ENCODE results near the gene YTHDF1.

Gene YTHDF1

DNA sequence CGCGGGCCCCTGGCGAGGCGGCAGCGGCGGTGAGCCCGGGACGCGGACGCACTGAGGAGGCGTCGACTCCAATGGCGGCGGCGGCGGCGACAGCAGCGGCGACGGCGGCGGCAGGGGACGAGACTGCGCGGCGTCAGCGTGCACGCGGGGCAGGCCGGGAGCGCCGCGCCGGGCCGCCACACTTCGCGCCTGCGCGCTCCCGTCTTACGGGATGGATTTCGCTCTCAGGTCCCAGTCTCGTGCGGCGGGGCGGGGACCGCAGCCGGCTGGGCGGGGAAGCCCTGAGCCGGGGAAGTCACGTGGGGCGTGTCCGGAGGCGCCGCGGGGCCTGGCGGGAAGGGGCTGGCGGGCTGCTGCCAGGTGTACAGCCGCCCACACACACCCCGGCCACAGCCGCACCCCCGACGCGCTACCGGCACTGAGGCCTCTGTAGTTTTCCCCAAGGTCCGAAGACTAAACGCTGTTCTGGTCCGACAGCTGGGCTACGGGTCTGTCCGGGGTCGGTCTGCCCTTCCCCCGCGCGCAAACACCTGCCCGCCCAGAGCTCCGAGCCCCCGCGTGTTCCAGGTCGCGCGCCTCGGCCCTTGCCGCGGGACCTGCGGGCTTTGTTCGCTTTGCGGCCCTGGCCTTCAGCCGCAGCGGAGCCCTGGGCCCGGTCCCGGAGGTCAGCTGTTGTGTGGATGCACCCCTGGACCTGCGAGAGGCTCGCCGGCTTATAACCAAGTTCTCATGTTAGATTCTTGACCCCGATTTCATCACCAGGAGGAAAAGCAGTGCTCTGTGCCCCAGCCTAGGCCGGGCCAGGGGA is at the start of gene YTHDF1 (continued):
- TF ChIP-seq ZNF366 (tag by site-specific recombination; conservative IDR thresholded peaks at IDR 0.05) (no peak), MEIS1 (CRISPR knock-in tag; IDR thresholded peaks at IDR 0.05; ENCODE audit: borderline replicate concordance) (no peak), ZNF2 (tag by site-specific recombination; IDR thresholded peaks at IDR 0.05) (no peak), ZNF121 (tag by site-specific recombination; IDR thresholded peaks at IDR 0.05) (no peak), IKZF3 (tag by site-specific recombination; IDR thresholded peaks at IDR 0.05) (no peak), ZNF624 (tag by site-specific recombination; IDR thresholded peaks at IDR 0.05) (no peak), ZNF23 (tag by site-specific recombination; IDR thresholded peaks at IDR 0.05; ENCODE audit: borderline replicate concordance) (no peak), ZNF24 (tag by site-specific recombination; IDR thresholded peaks at IDR 0.05) (peak; percentile 60; the same call in 1 of the 2 replicates), ZNF157 (tag by site-specific recombination; IDR thresholded peaks at IDR 0.05) (no peak), ZNF792 (tag by site-specific recombination; IDR thresholded peaks at IDR 0.05) (no peak), ZNF843 (tag by site-specific recombination; IDR thresholded peaks at IDR 0.05) (peak; percentile 68; the same call in 1 of the 2 replicates), GLIS2 (tag by site-specific recombination; IDR thresholded peaks at IDR 0.05) (peak; percentile 36; the same call in 1 of the 2 replicates), ZXDB (tag by site-specific recombination; IDR thresholded peaks at IDR 0.05) (peak; percentile 83), ZNF596 (tag by site-specific recombination; IDR thresholded peaks at IDR 0.05) (0 out of 2 replicates have a peak, but pooled peaks have one; percentile 20), ZNF169 (tag by site-specific recombination; IDR thresholded peaks at IDR 0.05) (no peak), ZNF248 (tag by site-specific recombination; IDR thresholded peaks at IDR 0.05) (no peak), EGR2 (tag by site-specific recombination; IDR thresholded peaks at IDR 0.05; ENCODE audit: low read depth) (peak; percentile 80), ZNF292 (tag by site-specific recombination; IDR thresholded peaks at IDR 0.05; ENCODE audit: borderline replicate concordance, low read depth) (no peak), ZNF658 (tag by site-specific recombination; IDR thresholded peaks at IDR 0.05) (no peak), ZNF791 (tag by site-specific recombination; IDR thresholded peaks at IDR 0.05) (no peak), ZNF530 (tag by site-specific recombination; IDR thresholded peaks at IDR 0.05; ENCODE audit: low read depth) (no peak), ZNF571 (tag by site-specific recombination; IDR thresholded peaks at IDR 0.05) (no peak)
- TF ChIP-seq, protein P1, sequence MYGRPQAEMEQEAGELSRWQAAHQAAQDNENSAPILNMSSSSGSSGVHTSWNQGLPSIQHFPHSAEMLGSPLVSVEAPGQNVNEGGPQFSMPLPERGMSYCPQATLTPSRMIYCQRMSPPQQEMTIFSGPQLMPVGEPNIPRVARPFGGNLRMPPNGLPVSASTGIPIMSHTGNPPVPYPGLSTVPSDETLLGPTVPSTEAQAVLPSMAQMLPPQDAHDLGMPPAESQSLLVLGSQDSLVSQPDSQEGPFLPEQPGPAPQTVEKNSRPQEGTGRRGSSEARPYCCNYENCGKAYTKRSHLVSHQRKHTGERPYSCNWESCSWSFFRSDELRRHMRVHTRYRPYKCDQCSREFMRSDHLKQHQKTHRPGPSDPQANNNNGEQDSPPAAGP (tag by site-specific recombination; IDR thresholded peaks at IDR 0.05) = peak; percentile 68
- TF ChIP-seq, protein P2, sequence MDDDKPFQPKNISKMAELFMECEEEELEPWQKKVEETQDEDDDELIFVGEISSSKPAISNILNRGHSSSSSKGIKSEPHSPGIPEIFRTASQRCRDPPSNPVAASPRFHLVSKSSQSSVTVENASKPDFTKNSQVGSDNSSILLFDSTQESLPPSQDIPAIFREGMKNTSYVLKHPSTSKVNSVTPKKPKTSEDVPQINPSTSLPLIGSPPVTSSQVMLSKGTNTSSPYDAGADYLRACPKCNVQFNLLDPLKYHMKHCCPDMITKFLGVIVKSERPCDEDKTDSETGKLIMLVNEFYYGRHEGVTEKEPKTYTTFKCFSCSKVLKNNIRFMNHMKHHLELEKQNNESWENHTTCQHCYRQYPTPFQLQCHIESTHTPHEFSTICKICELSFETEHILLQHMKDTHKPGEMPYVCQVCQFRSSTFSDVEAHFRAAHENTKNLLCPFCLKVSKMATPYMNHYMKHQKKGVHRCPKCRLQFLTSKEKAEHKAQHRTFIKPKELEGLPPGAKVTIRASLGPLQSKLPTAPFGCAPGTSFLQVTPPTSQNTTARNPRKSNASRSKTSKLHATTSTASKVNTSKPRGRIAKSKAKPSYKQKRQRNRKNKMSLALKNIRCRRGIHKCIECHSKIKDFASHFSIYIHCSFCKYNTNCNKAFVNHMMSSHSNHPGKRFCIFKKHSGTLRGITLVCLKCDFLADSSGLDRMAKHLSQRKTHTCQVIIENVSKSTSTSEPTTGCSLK (tag by site-specific recombination; IDR thresholded peaks at IDR 0.05) = no peak
- TF ChIP-seq, protein P3, sequence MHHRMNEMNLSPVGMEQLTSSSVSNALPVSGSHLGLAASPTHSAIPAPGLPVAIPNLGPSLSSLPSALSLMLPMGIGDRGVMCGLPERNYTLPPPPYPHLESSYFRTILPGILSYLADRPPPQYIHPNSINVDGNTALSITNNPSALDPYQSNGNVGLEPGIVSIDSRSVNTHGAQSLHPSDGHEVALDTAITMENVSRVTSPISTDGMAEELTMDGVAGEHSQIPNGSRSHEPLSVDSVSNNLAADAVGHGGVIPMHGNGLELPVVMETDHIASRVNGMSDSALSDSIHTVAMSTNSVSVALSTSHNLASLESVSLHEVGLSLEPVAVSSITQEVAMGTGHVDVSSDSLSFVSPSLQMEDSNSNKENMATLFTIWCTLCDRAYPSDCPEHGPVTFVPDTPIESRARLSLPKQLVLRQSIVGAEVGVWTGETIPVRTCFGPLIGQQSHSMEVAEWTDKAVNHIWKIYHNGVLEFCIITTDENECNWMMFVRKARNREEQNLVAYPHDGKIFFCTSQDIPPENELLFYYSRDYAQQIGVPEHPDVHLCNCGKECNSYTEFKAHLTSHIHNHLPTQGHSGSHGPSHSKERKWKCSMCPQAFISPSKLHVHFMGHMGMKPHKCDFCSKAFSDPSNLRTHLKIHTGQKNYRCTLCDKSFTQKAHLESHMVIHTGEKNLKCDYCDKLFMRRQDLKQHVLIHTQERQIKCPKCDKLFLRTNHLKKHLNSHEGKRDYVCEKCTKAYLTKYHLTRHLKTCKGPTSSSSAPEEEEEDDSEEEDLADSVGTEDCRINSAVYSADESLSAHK (tag by site-specific recombination; IDR thresholded peaks at IDR 0.05) = 0 out of 2 replicates have a peak, but pooled peaks have one; percentile 10
- TF ChIP-seq, protein P4, sequence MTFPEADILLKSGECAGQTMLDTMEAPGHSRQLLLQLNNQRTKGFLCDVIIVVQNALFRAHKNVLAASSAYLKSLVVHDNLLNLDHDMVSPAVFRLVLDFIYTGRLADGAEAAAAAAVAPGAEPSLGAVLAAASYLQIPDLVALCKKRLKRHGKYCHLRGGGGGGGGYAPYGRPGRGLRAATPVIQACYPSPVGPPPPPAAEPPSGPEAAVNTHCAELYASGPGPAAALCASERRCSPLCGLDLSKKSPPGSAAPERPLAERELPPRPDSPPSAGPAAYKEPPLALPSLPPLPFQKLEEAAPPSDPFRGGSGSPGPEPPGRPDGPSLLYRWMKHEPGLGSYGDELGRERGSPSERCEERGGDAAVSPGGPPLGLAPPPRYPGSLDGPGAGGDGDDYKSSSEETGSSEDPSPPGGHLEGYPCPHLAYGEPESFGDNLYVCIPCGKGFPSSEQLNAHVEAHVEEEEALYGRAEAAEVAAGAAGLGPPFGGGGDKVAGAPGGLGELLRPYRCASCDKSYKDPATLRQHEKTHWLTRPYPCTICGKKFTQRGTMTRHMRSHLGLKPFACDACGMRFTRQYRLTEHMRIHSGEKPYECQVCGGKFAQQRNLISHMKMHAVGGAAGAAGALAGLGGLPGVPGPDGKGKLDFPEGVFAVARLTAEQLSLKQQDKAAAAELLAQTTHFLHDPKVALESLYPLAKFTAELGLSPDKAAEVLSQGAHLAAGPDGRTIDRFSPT (tag by site-specific recombination; IDR thresholded peaks at IDR 0.05) = peak; percentile 70
- TF ChIP-seq, protein P5, sequence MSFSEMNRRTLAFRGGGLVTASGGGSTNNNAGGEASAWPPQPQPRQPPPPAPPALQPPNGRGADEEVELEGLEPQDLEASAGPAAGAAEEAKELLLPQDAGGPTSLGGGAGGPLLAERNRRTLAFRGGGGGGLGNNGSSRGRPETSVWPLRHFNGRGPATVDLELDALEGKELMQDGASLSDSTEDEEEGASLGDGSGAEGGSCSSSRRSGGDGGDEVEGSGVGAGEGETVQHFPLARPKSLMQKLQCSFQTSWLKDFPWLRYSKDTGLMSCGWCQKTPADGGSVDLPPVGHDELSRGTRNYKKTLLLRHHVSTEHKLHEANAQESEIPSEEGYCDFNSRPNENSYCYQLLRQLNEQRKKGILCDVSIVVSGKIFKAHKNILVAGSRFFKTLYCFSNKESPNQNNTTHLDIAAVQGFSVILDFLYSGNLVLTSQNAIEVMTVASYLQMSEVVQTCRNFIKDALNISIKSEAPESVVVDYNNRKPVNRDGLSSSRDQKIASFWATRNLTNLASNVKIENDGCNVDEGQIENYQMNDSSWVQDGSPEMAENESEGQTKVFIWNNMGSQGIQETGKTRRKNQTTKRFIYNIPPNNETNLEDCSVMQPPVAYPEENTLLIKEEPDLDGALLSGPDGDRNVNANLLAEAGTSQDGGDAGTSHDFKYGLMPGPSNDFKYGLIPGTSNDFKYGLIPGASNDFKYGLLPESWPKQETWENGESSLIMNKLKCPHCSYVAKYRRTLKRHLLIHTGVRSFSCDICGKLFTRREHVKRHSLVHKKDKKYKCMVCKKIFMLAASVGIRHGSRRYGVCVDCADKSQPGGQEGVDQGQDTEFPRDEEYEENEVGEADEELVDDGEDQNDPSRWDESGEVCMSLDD (tag by site-specific recombination; IDR thresholded peaks at IDR 0.05) = peak; percentile 93
- TF ChIP-seq, protein P6, sequence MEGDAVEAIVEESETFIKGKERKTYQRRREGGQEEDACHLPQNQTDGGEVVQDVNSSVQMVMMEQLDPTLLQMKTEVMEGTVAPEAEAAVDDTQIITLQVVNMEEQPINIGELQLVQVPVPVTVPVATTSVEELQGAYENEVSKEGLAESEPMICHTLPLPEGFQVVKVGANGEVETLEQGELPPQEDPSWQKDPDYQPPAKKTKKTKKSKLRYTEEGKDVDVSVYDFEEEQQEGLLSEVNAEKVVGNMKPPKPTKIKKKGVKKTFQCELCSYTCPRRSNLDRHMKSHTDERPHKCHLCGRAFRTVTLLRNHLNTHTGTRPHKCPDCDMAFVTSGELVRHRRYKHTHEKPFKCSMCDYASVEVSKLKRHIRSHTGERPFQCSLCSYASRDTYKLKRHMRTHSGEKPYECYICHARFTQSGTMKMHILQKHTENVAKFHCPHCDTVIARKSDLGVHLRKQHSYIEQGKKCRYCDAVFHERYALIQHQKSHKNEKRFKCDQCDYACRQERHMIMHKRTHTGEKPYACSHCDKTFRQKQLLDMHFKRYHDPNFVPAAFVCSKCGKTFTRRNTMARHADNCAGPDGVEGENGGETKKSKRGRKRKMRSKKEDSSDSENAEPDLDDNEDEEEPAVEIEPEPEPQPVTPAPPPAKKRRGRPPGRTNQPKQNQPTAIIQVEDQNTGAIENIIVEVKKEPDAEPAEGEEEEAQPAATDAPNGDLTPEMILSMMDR (tag by site-specific recombination; IDR thresholded peaks at IDR 0.05) = no peak
